ENCODE measurements around the gene MPI. TPM values are rescaled to one million over a fixed set of nuclear protein-coding genes. Genes with fewer than 3 reads are reported as not detected.

The MPI gene
- total and polyA plus RNA-seq, 2 of the 8 experiments (the other 6 are each of a cell fraction or from before 2014, with no cell fraction given), result 31.0 to 74.8 TPM

DNA sequence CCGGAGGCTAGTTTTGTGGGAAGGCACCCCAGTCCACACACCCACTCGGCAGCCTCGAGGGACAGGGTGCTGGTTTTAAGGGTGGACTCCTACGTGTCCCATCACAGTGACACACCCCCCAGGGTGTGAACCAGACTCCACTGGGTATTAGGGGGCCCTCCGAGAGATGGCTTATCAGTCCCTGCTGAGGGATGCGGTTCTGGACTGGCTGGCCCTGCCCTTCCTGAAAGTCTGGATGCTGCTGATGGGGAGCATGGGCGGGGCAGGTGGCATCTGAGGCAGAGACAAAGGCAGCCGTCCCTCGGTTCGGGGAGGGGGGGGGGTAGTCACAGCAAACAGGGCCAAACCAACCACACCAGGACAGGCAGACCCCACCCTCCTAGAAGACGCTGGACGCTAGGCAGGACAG lies 45.9 kb upstream of the MPI start:
- no peak for FAIRE-seq
- Histone ChIP-seq H3K27ac (ENCODE audit: low read depth, low read length) (no peak overlapping the region), H4K20me1 (replicated peaks in 1 of 2; ENCODE audit: control insufficient read depth in 1 of 2, insufficient read depth in 2 of 2, low read length in 2 of 2) (peaks cover 2 to 4% of the 10 kb centered on the region in 2 experiments), H2AFZ (ENCODE audit: low read length) (no peak overlapping the region), H3K9me3 (ENCODE audit: insufficient read depth in 2 of 2, low read depth in 1 of 2, low read length in 1 of 2) (no peaks in the 10 kb centered on the region), H3K14ac (ENCODE audit: insufficient read length) (no peak overlapping the region), H3K56ac (replicated peaks; ENCODE audit: insufficient read length, low read depth, low read length) (no peak overlapping the region), H2BK15ac (ENCODE audit: low read length) (no peak overlapping the region), H3K79me1 (ENCODE audit: low read depth, low read length) (0 out of 2 replicates have a peak, but pooled peaks cover 2% of the 10 kb centered on the region), H2BK12ac (ENCODE audit: low read depth, low read length) (no peak overlapping the region), H3K23ac (ENCODE audit: insufficient read length) (no peak overlapping the region), H3K4me1 (replicated peaks in 1 of 4; ENCODE audit: control insufficient read depth in 3 of 4, insufficient read depth in 4 of 4, low read length in 3 of 4) (peaks cover 0 to 13% (median 8%) of the 10 kb centered on the region in 4 experiments; a peak in 6 of 7 replicates), H2BK20ac (ENCODE audit: low read length) (no peak overlapping the region), H3K79me2 (ENCODE audit: control insufficient read depth in 1 of 2, insufficient read depth in 2 of 2, low read length in 2 of 2) (no peaks in the 10 kb centered on the region), H4K91ac (replicated peaks; ENCODE audit: insufficient read length, low read length) (no peak overlapping the region), H3K18ac (ENCODE audit: extremely low read depth, low read length) (no peak overlapping the region), H3K23me2 (ENCODE audit: low read depth, low read length) (peaks cover 7% of the 10 kb centered on the region; the same call in 1 of the 2 replicates), H3K9ac (replicated peaks in 1 of 4; ENCODE audit: extremely low read depth in 1 of 4, low read depth in 3 of 4, low read length in 3 of 4) (peak overlapping the region in 1 of 4 experiments; percentile 85; a peak in 2 of 7 replicates), H4K8ac (ENCODE audit: extremely low read depth, insufficient read depth, low read length) (no peak overlapping the region), H3K4me3 (ENCODE audit: extremely low read depth in 1 of 4, insufficient read depth in 2 of 4, low read depth in 3 of 4, low read length in 4 of 4) (peak overlapping the region in 2 of 4 experiments; percentile 89 to 92; a peak in 4 of 8 replicates), H4K5ac (ENCODE audit: insufficient read length, low read depth, low read length) (no peak overlapping the region), H3K4ac (replicated peaks; ENCODE audit: insufficient read length, low read depth, low read length) (no peak overlapping the region), H2BK5ac (ENCODE audit: low read depth, low read length) (no peak overlapping the region), H3K4me2 (ENCODE audit: insufficient read depth in 1 of 2, low read depth in 2 of 2, low read length in 2 of 2) (peak overlapping the region; percentile 75 to 82; a peak in 3 of 4 replicates), H3K27me3 (replicated peaks in 1 of 4; ENCODE audit: control insufficient read depth in 3 of 4, extremely low read depth in 1 of 4, insufficient read depth in 3 of 4, low read length in 3 of 4) (no peaks in the 10 kb centered on the region), H2BK120ac (replicated peaks; ENCODE audit: low read depth, low read length) (no peak overlapping the region), H3K36me3 (ENCODE audit: control insufficient read depth in 2 of 4, insufficient read depth in 4 of 4, low read length in 3 of 4) (peaks cover 3 to 18% (median 9%) of the 10 kb centered on the region in 4 experiments; a peak in 6 of 8 replicates), H2AK5ac (ENCODE audit: low read depth, low read length) (no peak overlapping the region)
- POLR2A ChIA-PET (ENCODE audit: partially characterized antibody), result interaction anchor here (0.8 to 4.1 kb wide), 6 partner anchors 11 to 63 kb away, joined by 3 to 23 read pairs (median 4); partner anchors contain the start of gene FAM219B
- CTCF ChIA-PET (ENCODE audit: partially characterized antibody), result interaction anchor here (0.7 to 2.5 kb wide), 16 partner anchors 8 to 106 kb away, joined by 3 to 24 read pairs (median 6); no protein-coding TSS in a partner anchor
- WGBS, 2 experiments (ENCODE audit: extremely low coverage in 1 of 2, insufficient coverage in 1 of 2, insufficient read length in 1 of 2, insufficient replicate concordance in 2 of 2, low coverage in 1 of 2, low lambda C conversion rate in 2 of 2, missing lambda C conversion rate in 1 of 2), result 83% methylated on average over 12 of the region's 12 CpGs; no CpG with 5 or more reads in 1 of the 2 experiments
- DNase-seq (ENCODE audit: low read depth in 1 of 2, low spot score in 2 of 2), result no peak
- TF ChIP-seq YY1 (IDR thresholded peaks at IDR 0.05; ENCODE audit: low read depth, low read length) (no peak), TAF1 (IDR thresholded peaks at IDR 0.05; ENCODE audit: low read depth, low read length) (no peak), RXRA (IDR thresholded peaks at IDR 0.05; ENCODE audit: insufficient read depth, low read depth, low read length) (no peak), BCL11A (IDR thresholded peaks at IDR 0.05; ENCODE audit: low read depth in 2 of 2, low read length in 2 of 2) (no peak), TBP (IDR thresholded peaks at IDR 0.05; ENCODE audit: low read depth, low read length) (no peak), FOSL1 (IDR thresholded peaks at IDR 0.05; ENCODE audit: insufficient read depth, low read depth, low read length) (no peak), GABPA (IDR thresholded peaks at IDR 0.05; ENCODE audit: borderline replicate concordance, insufficient read depth, low read length) (no peak), RAD21 (IDR thresholded peaks at IDR 0.05 in 1 of 2, conservative IDR thresholded peaks at IDR 0.05 in 1 of 2; ENCODE audit: low read depth in 2 of 2, low read length in 2 of 2) (no peak), TAF7 (optimal IDR thresholded peaks at IDR 0.05; ENCODE audit: borderline replicate concordance, low read depth, low read length) (no peak), KDM1A (IDR thresholded peaks at IDR 0.05; ENCODE audit: borderline replicate concordance, low read length) (no peak)
- TF ChIP-seq, protein P1, sequence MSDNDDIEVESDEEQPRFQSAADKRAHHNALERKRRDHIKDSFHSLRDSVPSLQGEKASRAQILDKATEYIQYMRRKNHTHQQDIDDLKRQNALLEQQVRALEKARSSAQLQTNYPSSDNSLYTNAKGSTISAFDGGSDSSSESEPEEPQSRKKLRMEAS (IDR thresholded peaks at IDR 0.05), result no peak
